GM21526 (cell line): ENCODE results near the gene OSBPL9.

Experiments used
- ATAC-seq: cut with Tn5 transposase; IDR thresholded peaks from one replicate; pipeline ENCODE4 v1.9.1; 2021; ENCODE audit warnings: moderate library complexity; ENCODE audit not compliant: unreplicated experiment, low FRiP score

The OSBPL9 gene, protein sequence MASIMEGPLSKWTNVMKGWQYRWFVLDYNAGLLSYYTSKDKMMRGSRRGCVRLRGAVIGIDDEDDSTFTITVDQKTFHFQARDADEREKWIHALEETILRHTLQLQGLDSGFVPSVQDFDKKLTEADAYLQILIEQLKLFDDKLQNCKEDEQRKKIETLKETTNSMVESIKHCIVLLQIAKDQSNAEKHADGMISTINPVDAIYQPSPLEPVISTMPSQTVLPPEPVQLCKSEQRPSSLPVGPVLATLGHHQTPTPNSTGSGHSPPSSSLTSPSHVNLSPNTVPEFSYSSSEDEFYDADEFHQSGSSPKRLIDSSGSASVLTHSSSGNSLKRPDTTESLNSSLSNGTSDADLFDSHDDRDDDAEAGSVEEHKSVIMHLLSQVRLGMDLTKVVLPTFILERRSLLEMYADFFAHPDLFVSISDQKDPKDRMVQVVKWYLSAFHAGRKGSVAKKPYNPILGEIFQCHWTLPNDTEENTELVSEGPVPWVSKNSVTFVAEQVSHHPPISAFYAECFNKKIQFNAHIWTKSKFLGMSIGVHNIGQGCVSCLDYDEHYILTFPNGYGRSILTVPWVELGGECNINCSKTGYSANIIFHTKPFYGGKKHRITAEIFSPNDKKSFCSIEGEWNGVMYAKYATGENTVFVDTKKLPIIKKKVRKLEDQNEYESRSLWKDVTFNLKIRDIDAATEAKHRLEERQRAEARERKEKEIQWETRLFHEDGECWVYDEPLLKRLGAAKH

DNA sequence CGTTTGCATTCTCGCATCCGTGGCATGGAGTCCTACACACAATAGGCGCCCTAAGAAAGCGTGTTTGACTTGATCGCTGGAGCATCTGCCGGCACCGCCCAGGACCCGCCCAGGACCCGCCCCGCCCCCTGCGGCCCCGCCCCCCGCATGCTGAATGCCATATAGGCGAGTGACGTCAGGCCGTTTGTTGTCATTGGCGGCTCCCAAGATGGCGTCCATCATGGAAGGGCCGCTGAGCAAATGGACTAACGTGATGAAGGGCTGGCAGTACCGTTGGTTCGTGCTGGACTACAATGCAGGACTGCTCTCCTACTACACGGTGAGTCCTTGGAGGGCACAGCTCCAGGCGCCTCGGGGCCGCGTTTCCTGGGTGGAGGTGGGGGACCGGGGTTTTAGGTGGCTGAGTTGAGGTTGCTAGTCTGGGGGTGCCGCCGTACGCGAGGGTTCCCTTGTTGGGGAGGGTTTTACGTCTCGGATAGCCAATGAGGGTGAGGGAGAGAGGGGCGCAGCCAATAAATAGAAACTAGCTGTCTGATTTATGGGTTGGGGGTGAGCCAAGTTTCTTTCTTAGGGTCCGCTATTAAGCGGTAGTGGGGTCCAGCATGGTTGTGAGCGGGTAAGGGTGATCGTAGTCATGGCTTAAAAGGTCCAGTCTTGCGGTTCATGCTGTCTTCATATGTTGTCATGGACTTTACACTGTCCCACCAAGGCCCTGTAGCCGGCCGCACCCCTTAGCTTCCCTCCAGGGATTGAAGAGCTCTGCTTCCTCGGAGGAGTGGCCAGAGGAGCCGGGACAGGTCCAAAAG, at the start of gene OSBPL9:
TSS of gene OSBPL9 (plus strand) at position 190 of the 806 bp plus-strand sequence. CDS start at position 209, 19 bp downstream.
- peak; percentile 87 for ATAC-seq

DNA sequence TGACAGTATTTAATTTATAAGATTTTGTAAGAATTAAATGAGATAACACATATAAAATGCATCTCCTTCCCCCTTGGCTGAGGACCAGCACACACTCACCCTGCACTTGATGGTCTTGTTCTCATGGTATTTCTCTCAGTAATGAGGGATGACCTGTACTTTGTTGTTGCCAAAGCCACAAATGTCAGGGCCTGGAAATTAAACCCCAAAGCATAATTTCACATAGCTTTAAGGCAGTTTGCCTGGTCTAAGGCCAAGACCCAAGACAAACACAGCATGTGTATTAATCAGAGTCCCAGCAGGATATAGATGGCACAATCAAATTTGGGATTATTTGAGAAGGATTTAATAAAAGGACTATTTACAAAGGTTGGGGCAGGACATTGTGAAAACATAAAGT, 49.2 kb upstream of the OSBPL9 start:
- no peak for ATAC-seq

DNA sequence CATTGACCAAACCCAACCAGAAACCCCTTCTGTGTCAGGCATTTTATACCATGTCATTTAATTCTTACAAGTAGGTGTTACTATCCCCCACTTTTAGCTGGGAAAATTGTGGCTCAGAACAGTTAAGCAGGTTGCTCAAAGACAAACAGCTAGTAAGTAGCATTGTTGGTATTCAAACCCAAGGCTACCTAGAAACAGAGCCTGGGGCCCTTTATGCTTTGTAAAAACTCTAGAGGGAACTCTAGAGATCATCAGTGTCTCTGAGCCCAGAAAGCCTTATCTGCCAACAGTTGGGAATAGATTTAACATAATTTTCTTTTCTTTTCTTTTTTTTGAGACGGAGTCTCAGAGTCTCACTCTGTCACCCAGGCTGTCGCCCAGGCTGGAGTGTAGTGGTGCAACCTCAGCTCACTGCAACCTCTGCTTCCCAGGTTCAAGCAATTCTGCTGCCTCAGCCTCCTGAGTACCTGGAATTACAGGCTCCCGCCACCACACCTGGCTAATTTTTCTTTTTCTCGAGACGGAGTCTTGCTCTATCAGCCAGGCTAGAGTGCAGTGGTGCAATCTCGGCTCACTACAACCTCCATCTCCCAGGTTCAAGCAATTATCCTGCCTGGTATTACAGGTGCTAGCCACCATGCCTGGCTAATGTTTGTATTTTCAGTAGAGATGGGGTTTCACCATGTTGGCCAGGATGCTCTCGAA, 48.5 kb upstream of the OSBPL9 start:
- no peak for ATAC-seq

DNA sequence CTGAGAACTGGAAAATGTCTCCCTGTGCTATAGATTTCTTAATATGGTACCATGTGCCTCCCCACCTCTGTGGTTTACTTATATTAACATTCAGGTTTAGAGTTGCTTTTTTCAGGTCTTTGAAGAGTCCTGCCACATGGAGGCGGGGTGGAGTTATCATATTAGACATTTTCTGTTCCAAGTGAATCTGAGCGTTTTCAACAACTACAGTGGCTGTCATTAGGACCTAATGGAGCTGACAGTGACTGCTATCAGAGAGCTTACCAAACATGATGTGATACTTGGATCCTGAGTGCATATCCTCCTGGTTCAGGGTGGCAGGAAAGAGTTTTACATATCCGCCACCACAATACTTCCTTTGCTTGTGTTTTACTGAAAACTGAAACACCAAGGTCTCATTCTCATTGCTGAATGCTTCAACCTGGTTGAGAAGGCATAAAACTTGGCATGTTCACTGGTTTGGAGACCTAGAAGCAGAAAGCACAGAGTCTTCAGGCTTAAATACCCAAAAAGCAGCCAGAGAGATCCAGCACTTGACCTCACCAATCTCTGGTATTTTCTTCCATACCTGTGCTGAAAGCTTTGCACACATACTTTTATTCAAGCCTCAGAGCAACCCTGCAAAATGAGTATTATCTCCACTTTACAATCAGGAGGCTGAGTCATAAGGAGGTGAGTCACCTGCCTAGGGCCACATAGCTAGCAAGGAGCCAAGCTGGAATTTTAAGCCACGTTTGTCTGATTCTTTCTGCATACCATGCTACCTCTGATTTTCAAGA, 47.4 kb upstream of the OSBPL9 start:
- peak; percentile 82 for ATAC-seq

DNA sequence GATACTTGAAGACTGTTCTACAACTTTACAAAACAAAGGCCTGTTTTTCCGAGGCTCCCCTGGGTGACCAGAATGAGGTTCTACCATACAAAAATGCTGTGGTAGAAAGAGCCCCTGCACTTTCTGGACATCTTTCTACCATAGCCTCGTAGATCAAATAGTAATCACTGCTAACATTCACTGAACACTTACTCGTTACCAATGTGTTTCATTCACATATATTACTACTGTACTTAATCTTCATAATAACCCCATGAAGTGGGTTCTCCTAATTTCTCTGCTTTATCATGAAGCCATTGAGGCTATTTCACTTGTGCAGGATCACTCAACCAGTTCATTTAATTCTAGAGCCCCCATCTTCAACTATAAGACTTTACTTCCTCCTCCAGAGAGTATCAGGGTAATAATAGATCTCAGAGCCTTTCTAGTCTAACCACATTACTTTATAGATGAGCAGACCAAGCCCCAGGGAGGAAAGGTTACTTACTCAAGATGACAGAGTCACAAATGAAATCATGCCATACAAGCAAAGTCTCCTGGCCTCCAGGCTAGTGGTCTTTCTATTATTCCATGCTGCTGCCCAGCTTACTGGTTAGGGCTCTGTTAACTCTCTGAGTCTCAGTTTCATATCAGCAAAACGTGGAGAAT, 46.7 kb upstream of the OSBPL9 start:
- ATAC-seq, result peak; percentile 11

DNA sequence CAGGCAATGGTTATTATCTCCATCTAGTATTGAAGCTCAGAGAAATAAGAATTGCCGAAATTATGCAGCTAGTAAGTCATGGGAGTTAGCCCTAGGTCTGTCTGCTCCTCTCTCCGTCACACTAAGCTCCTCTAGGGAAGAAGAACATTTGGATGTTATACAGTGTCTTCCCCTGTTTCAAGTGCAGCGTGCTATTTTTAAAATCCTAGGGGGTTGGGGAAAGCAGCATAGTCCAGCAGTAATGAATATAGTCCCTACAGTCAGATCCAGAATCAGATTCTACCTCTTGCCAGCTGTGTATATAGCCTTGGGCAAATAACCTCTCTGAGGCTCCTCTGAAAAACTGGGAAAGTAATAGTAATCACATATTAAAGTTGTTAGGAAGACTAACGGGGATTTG, 44.5 kb upstream of the OSBPL9 start:
- no peak for ATAC-seq

DNA sequence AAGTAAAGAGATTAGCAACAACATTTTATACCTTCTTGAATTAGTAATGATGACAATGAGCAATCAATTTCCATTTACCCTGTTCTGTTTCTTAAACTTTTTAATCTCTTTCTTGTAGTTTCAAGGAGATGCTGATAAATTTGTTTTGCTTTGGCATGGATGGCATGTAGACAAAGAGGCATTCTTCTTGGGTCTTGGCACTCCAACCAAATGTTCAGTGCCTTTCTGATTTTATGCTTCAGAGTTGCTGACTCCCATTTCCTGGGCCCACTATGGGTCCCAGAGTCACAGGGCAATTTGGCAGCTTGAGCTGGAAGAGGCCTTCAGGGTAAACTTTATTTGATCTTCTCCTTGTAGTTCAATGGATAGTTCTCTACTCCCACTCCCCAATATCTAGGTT, 42.1 kb upstream of the OSBPL9 start:
- ATAC-seq, result no peak

DNA sequence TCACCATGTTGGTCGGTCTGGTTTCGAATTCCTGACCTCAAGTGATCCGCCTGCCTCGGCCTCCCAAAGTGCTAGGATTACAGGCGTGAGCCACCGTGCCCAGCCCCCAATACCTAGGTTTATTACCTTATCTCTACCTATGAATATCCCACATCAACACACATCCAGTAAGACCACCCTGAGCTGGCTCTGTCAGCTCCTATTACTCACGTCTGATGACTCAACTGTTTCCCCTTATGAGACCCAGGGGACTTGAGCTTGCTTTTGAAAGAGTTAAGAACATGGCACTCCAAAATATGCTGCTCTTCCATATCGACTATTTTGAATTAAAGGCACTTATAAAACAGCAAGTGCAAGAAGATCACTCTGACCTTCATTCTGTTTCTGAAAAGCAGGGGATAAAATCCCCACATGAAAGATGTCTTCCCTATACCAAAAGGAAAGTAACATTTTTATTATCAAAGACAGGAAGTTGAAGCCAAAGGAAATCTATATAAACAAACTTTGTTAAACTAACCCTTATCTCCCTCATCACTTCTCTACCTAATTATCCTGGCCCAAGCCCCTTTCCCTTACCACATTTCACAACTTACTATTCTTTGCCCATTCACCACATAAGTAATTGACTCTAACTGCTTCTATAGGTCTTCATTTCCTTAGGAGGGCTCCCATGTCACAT, 41.3 kb upstream of the OSBPL9 start:
- ATAC-seq, result no peak

DNA sequence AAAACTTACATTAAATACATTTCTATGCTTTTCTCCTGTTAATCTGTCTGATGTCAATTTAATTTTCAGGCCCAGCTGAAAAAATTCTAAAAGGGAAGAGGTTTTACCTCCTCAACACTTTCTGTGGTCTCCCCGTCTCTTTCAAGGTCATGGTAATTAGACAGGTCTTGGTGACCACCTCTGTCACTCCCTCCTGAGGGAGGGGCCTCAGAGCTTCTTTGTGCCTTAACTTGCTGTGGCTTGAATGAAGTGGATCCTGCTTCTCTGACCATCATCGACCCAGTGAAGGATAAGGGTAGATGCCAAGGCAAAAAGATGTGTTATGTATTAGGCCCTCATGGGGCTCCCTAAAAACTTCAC, 40.8 kb upstream of the OSBPL9 start:
- ATAC-seq, result no peak

DNA sequence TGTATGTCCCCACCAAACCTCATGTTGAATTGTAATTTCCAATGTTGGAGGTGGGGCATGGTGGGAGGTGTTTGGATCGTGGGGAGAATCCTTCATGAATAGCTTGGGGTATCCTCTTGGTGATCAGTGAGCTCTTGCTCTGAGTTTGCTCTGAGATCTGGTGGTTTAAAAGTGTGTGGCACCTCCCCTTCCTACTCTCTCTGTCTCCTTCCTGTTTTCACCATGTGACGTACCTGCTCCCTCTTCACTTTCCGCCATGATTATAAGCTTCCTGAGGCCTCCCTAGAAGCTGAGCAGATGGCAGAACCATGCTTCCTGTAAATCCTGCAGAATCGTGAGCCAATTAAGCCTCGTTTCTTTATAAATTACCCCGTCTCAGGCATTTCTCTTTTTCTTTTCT, 40.0 kb upstream of the OSBPL9 start:
- no peak for ATAC-seq

DNA sequence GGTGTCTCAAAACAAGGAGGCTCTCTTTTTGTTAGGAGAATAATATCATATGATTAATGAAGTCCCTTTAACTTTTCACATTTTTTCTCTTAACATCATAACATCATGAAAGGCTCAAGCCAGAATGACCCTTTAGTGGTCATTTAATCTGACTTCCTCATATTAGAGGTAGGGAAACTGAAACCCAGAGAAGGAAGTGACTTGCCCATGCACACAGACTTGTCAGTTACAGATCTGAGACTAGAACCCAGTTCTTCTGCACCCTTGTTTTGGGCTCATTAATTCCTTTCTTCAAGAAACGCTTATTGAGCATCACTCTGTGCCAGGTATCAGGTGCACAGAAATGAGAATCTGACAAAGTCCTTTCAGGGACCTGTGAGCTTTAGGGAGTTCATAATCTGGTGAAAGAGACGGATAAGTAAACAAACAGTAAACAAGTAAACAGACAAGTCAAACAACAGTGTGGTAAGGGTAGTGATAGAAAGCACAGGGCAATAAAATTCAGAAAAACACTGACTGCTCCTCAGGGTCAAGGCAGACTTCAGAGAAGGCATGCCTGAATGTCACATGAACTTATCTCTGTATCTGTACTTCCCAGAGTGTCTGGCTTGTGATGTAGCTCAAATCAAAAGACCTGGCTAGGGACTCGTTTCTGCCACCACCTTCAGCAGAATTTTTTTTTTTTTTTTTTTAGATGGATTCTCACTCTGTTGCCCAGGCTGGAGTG, 38.3 kb upstream of the OSBPL9 start:
- ATAC-seq, result peak; percentile 84

DNA sequence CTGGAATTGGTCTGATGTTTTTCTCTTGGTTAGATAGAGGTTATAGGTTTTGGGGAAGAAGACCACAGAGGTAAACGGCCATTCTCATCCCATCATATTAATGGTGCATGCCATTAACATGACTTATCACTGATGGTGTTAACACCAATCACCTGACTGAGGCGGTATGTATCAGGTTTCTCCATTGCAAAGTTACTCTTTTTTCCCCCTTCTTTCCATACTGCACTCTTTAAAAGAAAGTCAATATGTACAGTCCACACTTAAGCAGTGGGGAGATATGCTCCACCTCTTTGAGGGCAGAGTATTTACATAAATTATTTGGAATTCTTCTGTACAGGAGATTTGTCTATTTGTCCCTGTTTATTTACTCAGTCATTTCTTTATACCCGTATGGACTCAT, 35.7 kb upstream of the OSBPL9 start:
- no peak for ATAC-seq

DNA sequence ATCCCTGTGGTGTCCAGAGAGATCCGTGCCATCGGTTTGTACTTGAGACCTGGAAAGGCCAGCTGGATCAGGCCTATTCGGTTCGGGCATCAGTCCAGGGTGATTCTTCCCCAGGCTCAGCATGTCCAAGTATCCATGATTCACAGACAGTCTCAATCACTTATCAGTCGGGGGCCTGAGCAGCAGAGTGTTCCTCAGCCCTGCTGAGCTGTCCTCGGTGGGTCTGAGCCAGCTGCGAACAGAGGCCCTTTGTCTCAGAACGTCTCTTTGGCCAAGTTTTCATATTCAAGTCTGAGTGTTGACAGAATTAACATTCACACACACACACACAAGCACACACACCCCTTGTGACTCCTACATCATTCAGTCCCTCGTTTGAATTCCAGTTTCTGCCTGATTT, 33.4 kb upstream of the OSBPL9 start:
- no peak for ATAC-seq

DNA sequence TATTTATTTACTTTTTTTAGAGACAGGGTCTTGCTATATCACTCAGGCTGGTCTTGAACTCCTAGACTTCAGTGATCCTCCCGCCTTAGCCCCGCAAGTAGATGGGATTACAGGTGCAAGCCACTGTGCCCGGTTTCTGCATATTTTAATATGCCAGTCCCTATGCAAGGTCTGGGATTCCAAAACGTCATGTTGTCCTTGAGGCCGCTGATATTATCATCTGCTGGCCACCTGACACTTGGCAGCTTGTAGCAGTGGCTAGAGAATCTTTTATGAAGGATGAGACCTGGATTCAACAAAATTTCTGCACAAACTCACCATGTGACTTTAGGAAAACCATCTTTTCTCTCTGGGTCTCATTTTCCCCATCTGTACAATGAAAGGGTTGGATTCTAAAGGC, 32.9 kb upstream of the OSBPL9 start:
- ATAC-seq, result no peak

DNA sequence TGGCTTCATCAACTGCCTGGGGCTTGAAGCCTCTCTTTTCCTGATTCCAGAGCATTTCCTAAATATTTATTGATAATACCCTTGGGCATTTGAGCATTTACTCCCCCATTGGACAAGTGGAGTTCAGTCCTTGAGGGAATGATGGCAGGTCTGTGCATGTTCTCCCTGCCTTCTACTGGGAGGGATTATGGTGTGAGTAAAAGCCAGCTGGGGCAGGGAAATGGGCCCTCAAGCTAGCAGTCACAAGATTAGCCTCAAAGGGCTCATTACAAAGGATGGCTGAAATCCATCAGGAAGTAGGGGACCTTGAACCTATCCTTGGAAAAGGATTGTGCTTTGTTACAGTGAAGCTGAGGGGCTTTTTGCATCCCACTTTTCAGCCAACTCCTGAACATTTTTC, 24.2 kb upstream of the OSBPL9 start:
- no peak for ATAC-seq

DNA sequence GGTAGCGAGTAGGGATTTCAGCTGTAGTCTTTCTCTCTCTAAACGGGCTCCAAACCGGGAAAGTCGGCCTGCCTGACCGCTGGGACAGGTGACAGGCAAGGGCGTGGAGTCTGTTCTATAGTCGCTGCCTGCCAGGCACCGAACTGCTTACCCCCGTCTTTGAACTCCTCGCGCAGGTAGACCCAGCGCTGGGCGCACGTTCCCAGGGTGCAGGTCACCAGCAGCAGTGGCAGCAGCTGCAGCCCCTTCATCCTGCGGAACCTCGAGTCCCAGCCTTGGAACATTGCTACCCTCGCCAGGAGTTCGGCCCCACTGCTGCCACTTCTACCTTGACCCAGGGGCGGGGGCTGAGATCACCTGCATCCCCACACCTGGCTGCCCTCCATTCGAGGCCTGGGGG, 22.2 kb upstream of the OSBPL9 start:
- no peak for ATAC-seq

DNA sequence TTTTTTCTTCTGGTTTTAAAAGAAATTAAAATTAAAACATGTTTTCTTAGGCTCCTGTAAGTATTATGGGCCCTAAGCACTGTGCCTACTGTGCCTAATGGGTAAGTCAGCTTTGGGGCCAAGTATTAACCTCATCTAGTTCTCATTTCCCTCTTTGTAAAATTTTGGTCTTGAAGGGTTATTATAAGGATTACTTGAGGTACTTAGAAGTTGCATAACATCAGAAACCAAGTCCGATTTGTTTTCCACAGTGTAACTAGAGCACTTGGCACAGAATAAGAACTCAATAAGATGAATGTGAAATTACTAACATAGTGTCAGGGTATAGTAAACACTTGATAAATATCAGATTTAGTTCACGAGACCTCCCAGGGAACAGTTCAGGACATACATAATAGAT, 16.4 kb upstream of the OSBPL9 start:
- ATAC-seq, result no peak

DNA sequence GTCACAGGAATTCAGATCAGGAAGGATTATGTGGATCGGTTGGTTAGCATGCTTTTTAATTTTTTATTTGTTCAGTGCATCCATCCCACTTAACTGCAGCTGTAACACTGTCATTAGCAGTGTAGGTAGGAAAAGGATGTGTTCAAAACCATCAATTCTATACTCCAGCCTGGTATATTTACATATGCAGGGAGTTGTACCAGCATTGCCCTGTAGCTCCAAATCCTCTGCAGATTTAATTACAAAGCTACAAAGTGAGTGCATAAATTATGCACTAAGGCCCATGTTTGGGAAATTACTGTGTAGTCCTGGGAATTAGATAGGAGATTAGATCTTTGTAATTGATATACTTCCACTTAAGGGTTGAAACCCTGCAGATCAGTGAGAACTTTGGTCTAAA, 15.9 kb upstream of the OSBPL9 start:
- no peak for ATAC-seq
